ENCODE data around the gene RHO.

Gene RHO

DNA sequence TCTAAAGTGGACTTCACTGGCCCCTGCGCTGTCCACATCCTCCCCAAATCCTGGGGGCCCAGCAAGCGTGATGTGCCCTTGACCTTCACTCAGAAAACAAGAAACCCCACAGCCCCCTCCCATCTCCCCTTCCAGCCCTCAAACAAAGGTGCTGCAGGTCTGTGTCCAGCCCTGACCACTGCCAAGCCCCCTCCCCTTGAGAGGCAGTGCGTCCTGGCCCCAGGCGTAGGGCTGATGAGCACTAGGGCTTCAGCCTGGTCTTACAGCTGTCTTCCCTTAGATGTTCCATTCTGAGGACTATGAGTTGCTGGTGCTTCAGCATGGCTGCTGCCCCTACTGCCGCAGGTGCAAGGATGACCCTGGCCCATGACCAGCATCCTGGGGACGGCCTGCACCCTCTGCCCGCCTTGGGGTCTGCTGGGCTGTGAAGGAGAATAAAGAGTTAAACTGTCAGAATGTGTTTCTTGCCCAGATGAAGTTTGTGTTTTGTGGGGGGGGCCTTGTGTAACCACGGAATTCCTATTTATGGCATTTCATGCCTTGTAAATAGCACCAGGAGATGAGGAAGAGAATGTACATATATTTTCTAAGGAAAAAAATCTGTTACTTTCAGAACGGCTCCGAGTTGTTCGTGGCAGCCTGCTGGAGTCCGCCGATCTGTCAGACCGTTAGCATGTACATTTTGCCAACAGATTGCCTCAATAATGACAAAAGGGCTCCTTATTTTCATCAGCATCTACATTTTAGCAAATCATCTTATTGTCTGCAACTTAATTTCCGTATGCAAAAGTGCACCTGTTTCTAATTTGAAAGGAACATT lies 8.3 kb upstream of the RHO start:
- DNase-seq (ENCODE audit: low read depth in 2 of 2): no peak

DNA sequence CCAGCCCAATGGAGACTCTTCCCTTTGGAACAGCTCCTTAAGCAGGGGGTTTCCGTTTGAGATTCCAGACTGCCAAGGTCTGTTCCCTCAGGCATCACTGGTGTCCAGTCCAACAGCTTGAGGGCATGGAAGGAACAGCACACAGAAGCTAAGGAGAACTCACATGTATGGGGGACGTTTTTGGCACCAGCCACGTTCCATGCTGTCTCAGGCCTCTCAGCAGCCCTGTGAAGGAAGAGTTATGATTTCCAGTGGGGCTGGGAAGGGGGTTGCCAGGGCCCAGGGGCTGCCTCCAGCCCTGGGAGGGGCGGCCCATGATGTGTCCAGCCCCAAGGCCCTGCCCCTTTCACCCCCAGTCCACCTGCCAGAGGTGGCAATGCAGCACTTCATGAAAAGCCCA lies 7.5 kb upstream of the RHO start:
- DNase-seq (ENCODE audit: low read depth in 2 of 2): no peak

DNA sequence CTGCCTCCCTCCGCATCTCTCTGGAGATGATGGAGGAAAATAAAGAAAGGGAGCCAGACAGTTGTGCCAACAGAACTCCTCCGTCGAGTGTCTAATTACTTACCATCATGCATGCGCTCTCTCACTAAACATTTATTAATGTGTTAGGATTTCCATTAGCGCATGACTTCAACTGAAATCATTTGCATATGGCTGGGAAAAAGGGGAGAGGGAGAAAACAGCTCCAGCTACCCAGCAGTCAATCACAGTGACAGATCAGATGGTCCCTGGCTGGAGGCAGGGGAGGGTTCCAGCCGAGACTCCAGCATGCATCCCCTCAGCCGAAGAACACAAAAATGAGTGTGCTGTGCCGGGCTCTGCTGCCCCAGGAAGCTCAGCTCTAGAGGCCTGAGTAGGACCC lies 6.8 kb upstream of the RHO start:
- DNase-seq (ENCODE audit: low read depth in 2 of 2): no peak

DNA sequence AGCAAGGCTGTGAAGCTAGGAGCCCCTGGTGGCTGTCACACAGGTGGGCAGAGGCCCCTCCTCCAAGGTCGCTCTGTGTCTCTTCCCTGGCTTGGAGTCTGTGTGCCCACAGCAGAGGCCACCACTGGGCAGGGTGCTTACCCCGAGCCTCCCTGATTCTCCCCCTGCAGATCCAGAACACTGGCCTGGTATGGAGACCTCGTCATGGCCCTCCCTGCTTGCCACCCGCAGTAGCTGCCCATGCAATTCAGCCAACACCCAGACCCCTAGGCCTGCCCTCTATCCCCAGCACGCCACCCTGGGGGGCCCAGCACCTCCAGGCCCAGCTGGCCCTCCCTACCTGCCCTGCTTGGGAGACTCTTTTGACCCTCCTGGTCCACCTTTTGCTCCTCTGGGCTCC lies 5.5 kb upstream of the RHO start:
- DNase-seq (ENCODE audit: low read depth in 2 of 2): no peak

DNA sequence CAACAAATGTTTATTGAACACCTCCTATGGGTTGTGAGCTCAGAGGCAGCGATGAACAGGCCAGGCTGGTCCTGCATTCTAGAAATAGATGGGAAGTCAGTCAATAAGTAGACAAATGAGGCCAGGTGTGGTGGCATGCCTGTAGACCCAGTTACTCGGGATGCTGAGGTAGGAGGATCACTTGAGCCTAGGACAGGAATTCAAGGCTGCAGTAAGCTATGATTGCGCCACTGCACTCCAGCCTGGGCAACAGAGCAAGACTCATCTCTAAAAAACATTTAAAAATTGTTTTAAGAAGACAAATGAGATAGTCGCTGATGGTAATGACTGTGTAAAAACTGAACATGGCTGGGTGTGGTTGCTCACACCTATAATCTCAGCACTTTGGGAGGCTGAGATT lies 4.4 kb upstream of the RHO start:
- no peak for DNase-seq (ENCODE audit: low read depth in 2 of 2)

DNA sequence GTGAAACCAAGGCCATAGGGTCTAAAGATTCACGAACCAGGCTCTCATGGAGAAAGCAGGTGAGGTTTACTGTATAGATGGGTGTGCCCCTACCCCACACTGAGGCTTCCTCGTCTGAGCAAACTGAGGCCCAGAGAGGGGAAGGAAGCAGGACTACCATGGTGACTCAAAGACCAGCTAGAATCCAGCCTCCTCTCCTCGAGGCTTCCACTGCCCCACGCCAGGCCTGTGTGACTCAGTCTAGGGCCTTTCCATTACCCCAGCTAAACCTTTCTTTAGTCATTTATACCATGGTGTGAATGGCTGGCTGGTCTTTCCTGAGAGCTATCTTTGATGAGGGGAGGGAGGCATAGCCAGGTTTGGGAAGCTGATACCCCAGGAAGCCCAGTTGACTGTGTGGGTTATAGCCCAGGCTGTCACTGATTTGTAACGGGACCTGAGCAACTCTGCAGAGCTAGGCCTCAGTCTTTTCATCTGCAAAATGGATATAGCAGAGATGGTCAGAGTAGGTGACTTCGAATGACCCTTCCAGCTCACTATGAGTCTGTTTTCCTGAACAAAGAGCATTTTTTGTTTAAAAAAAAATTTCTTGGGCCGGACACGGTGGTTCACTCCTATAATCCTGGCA lies 3.0 kb upstream of the RHO start:
- DNase-seq (ENCODE audit: low read depth in 2 of 2): no peak

DNA sequence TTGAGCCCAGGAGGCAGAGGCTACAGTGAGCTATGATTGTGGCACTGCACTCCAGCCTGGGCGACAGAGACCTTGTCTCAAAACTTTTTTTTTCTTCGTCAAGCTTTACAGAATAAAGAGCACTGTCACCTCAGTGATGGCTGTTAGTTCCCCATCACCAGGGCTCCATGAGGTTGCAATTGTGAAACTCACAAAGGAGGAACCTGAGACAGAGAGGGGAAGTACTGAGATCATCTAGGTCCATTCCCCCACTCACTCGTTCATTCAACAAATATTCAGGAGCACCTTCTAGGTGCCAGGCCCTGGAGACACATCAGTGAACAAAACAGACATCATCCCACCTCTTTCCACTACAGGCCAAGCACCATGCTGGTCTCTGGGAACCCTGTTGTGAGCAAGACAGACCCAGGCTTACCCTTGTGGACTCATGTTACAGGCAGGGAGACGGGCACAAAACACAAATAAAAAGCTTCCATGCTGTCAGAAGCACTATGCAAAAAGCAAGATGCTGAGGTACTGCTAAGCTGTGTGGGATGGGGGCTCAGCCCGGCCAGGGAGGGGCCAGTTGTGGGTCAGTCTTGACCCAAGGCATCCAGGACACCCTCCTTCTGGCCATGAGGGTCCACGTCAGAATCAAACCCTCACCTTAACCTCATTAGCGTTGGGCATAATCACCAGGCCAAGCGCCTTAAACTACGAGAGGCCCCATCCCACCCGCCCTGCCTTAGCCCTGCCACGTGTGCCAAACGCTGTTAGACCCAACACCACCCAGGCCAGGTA lies 2.1 kb upstream of the RHO start:
- no peak for DNase-seq (ENCODE audit: low read depth in 2 of 2)

DNA sequence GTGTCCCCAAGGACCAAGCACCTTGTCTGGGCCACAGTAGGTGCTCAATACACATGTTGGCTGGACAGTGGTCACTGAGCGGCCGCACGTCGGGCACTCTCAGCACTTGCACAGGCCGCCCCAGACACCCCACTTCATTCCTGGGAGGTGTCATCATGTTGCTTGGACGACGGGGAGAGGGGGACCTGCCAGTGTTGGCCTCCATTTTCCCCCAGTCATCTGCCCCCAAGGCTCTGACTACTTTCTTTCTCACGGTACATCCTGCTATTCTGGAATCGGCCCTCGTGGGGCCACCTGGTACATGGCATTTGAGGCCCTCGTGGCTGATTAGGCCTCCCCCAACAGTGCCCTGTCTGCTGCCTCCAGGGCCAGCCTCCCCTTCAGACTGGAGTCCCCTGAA lies 1.2 kb upstream of the RHO start:
- no peak for DNase-seq (ENCODE audit: low read depth in 2 of 2)

DNA sequence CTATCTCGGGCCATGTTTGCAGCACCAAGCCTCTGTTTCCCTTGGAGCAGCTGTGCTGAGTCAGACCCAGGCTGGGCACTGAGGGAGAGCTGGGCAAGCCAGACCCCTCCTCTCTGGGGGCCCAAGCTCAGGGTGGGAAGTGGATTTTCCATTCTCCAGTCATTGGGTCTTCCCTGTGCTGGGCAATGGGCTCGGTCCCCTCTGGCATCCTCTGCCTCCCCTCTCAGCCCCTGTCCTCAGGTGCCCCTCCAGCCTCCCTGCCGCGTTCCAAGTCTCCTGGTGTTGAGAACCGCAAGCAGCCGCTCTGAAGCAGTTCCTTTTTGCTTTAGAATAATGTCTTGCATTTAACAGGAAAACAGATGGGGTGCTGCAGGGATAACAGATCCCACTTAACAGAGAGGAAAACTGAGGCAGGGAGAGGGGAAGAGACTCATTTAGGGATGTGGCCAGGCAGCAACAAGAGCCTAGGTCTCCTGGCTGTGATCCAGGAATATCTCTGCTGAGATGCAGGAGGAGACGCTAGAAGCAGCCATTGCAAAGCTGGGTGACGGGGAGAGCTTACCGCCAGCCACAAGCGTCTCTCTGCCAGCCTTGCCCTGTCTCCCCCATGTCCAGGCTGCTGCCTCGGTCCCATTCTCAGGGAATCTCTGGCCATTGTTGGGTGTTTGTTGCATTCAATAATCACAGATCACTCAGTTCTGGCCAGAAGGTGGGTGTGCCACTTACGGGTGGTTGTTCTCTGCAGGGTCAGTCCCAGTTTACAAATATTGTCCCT lies 1.2 kb downstream of the RHO start:
- DNase-seq (ENCODE audit: low read depth in 2 of 2): no peak

DNA sequence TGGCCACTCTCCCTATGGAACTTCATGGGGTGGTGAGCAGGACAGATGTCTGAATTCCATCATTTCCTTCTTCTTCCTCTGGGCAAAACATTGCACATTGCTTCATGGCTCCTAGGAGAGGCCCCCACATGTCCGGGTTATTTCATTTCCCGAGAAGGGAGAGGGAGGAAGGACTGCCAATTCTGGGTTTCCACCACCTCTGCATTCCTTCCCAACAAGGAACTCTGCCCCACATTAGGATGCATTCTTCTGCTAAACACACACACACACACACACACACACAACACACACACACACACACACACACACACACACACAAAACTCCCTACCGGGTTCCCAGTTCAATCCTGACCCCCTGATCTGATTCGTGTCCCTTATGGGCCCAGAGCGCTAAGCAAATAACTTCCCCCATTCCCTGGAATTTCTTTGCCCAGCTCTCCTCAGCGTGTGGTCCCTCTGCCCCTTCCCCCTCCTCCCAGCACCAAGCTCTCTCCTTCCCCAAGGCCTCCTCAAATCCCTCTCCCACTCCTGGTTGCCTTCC lies 1.9 kb downstream of the RHO start:
- no peak for DNase-seq (ENCODE audit: low read depth in 2 of 2)

DNA sequence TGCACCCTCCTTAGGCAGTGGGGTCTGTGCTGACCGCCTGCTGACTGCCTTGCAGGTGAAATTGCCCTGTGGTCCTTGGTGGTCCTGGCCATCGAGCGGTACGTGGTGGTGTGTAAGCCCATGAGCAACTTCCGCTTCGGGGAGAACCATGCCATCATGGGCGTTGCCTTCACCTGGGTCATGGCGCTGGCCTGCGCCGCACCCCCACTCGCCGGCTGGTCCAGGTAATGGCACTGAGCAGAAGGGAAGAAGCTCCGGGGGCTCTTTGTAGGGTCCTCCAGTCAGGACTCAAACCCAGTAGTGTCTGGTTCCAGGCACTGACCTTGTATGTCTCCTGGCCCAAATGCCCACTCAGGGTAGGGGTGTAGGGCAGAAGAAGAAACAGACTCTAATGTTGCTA lies 2.4 kb downstream of the RHO start:
- DNase-seq (ENCODE audit: low read depth in 2 of 2): no peak

DNA sequence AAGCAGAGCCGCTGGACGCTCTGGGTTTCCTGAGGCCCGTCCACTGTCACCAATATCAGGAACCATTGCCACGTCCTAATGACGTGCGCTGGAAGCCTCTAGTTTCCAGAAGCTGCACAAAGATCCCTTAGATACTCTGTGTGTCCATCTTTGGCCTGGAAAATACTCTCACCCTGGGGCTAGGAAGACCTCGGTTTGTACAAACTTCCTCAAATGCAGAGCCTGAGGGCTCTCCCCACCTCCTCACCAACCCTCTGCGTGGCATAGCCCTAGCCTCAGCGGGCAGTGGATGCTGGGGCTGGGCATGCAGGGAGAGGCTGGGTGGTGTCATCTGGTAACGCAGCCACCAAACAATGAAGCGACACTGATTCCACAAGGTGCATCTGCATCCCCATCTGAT lies 3.3 kb downstream of the RHO start:
- no peak for DNase-seq (ENCODE audit: low read depth in 2 of 2)

DNA sequence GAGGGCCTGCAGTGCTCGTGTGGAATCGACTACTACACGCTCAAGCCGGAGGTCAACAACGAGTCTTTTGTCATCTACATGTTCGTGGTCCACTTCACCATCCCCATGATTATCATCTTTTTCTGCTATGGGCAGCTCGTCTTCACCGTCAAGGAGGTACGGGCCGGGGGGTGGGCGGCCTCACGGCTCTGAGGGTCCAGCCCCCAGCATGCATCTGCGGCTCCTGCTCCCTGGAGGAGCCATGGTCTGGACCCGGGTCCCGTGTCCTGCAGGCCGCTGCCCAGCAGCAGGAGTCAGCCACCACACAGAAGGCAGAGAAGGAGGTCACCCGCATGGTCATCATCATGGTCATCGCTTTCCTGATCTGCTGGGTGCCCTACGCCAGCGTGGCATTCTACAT lies 3.8 kb downstream of the RHO start:
- DNase-seq (ENCODE audit: low read depth in 2 of 2): no peak

DNA sequence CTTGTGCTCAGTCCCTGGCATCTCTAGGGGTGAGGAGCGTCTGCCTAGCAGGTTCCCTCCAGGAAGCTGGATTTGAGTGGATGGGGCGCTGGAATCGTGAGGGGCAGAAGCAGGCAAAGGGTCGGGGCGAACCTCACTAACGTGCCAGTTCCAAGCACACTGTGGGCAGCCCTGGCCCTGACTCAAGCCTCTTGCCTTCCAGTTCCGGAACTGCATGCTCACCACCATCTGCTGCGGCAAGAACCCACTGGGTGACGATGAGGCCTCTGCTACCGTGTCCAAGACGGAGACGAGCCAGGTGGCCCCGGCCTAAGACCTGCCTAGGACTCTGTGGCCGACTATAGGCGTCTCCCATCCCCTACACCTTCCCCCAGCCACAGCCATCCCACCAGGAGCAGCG lies 5.0 kb downstream of the RHO start:
- no peak for DNase-seq (ENCODE audit: low read depth in 2 of 2)

DNA sequence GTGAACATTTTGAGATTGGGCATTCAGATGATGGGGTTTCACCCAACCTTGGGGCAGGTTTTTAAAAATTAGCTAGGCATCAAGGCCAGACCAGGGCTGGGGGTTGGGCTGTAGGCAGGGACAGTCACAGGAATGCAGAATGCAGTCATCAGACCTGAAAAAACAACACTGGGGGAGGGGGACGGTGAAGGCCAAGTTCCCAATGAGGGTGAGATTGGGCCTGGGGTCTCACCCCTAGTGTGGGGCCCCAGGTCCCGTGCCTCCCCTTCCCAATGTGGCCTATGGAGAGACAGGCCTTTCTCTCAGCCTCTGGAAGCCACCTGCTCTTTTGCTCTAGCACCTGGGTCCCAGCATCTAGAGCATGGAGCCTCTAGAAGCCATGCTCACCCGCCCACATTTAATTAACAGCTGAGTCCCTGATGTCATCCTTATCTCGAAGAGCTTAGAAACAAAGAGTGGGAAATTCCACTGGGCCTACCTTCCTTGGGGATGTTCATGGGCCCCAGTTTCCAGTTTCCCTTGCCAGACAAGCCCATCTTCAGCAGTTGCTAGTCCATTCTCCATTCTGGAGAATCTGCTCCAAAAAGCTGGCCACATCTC lies 6.1 kb downstream of the RHO start:
- no peak for DNase-seq (ENCODE audit: low read depth in 2 of 2)

DNA sequence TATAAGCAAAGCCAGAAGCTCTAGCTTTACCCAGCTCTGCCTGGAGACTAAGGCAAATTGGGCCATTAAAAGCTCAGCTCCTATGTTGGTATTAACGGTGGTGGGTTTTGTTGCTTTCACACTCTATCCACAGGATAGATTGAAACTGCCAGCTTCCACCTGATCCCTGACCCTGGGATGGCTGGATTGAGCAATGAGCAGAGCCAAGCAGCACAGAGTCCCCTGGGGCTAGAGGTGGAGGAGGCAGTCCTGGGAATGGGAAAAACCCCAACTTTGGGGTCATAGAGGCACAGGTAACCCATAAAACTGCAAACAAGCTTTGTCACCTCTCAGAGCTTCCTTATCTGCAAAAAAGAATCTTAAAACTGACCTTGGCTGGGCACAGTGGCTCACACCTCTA lies 6.6 kb downstream of the RHO start:
- no peak for DNase-seq (ENCODE audit: low read depth in 2 of 2)

DNA sequence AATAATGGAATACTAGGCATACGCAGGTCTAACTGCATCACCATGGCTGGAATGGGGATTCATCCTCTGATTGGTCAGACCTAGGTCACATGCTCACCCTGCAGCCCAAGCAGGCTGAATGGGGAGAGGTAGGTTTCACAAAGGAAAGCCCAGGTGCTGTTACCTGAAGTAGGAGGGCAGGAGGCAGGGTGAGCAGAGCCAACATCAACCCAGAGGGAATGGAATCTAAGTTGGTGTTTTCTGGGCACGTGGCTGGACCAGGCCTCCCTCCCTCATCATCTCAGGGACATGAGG lies 7.9 kb downstream of the RHO start:
- DNase-seq (ENCODE audit: low read depth in 2 of 2): no peak

DNA sequence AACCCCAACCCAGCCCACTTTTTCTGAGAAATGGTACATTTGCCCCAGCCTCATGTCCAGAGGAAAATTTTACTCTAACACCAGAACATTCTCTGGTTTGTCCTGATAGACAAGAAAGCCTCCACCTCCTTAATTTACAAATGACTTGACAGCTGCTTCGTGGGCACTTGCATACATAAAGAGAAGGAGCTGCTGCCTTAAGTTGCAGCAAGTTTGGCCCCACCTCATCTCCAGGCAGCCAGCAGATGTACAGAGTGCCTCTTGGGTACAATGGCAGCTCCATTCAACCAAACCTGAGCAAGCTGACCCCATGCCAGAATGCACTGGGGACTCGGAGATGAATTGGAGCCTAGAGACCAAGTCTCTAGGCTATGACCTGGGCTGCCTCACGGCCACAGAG lies 8.4 kb downstream of the RHO start:
- DNase-seq (ENCODE audit: low read depth in 2 of 2): no peak

DNA sequence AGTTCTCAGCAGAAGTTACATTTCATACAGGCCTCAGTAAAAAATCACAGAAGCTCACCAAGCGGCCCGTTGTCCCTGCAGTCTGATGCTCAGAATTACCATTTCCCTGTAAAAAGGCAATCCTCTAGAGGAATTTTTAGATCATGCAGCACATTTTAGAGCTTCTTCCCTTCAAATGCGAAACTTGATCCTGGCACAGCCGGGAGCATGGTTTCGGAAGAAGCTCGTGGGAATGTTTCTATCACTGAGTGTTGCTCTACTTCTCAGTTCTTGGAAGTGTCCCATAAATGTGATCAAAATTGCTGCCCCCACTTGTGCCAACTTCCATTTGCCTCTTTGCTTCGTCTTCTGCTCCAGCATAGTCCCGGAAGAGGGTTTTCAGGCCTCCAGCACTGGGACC lies 10.8 kb downstream of the RHO start:
- DNase-seq (ENCODE audit: low read depth in 2 of 2): no peak

DNA sequence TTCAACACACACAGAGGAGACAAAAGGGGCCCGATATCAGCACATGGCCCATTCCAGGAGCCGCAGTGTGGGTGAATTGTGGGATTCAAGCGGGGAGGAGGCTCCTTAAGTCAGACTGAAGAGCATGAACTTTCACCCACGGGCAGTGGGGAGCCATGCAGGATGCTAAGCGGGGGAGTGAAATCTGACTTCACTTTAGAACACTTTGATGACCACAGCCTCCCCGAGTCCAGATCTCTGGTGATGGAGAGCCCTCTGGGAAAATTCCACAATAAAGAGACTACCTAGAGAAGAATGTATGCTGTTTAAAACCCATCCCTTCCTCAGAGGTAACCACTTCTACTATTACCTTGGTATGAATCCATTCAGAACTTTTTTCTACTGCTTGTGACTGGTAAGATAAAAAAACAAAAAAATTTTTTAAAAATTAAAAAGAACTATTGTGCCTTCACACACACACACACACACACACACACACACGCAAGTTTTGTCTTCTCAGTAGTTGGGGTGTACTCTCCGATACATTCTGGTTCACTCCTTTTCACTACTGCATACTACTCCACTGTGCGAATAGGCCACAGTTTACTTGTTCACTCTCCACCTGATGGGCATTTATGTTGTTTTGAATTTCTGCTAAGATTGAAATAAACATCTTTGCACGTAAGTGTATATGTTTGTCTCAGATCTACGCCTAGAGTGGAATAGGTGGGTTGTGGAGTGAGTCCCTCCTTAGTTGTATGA lies 12.5 kb downstream of the RHO start:
- no peak for DNase-seq (ENCODE audit: low read depth in 2 of 2)

DNA sequence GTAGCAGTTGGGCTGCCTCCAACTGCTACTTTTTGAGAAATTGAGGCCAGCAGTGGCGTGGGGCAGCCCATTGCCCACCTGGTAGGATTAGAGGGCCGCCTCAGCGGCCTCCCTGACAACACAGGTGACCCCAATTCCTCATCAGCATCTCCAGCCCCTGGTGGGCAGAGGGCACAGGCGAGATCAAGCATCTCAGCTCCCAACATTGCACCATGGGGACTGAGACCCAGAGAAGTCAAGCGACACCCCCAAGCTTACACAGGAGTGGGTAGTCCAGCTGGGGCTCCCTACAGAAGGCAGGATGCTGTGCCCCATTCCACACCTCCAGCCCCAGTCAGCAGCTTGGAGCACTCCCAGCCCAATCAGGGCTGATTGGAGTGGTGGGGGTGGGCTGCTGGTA lies 14.3 kb downstream of the RHO start:
- DNase-seq (ENCODE audit: low read depth in 2 of 2): no peak
